ENCODE data around the gene DNAJC30. TPM values are rescaled to one million over a fixed set of nuclear protein-coding genes. Genes with fewer than 3 reads are reported as not detected.
"Not testable (repeated sequence)": the region's sequence is repeated elsewhere in the genome, so short reads cannot be mapped to it uniquely, and the experiment has no call there.

DNAJC30 gene
- total RNA-seq, 2 experiments from 2014 or later = 8.7 to 9.1 TPM

- no peaks in the 10 kb centered on the region for H3K27me3 Mint-ChIP-seq
- ChIA-PET CTCF (interaction anchor here (1.9 kb wide), 1 partner anchor 93 kb away, joined by 5 read pairs; no protein-coding TSS in a partner anchor), POLR2A (no interaction called here)
- no peak overlapping the region for H3K27ac Mint-ChIP-seq
- no peaks in the 10 kb centered on the region for H3K9me3 Mint-ChIP-seq
- H3K36me3 Mint-ChIP-seq (ENCODE audit: low read depth) = peaks cover 21% of the 10 kb centered on the region
- DNase-seq = no peak
- peaks cover 1% of the 10 kb centered on the region for H3K4me1 Mint-ChIP-seq
- no peak overlapping the region for H3K4me3 Mint-ChIP-seq
Observed at GRCh38 chr7:73699370-73700068, 16.3 kb upstream of the DNAJC30 start.

- no peaks in the 10 kb centered on the region for H3K27me3 Mint-ChIP-seq
- CTCF ChIA-PET = interaction anchor here (0.6 to 1.9 kb wide), 3 partner anchors 30 to 943 kb away, joined by 3 to 5 read pairs (median 3); no protein-coding TSS in a partner anchor
- H3K36me3 Mint-ChIP-seq (ENCODE audit: low read depth) = peaks cover 25% of the 10 kb centered on the region
- no peak overlapping the region for H3K4me3 Mint-ChIP-seq
- no peaks in the 10 kb centered on the region for H3K9me3 Mint-ChIP-seq
- H3K27ac Mint-ChIP-seq = no peak overlapping the region
- POLR2A ChIA-PET = no interaction called here
- peaks cover 1% of the 10 kb centered on the region for H3K4me1 Mint-ChIP-seq
- no peak for DNase-seq
Observed at GRCh38 chr7:73698410-73698809, 15.2 kb upstream of the DNAJC30 start.

GRCh38 chr7:73696372-73696771 is 13.1 kb upstream of the DNAJC30 start:
- no peaks in the 10 kb centered on the region for H3K9me3 Mint-ChIP-seq
- no peaks in the 10 kb centered on the region for H3K4me1 Mint-ChIP-seq
- H3K4me3 Mint-ChIP-seq = no peak overlapping the region
- peak overlapping the region; percentile 57 for H3K27ac Mint-ChIP-seq
- CTCF ChIA-PET = interaction anchor here (1.0 to 1.5 kb wide), 5 partner anchors 11 to 44 kb away, joined by 3 to 4 read pairs (median 4); partner anchors contain the start of gene ABHD11
- H3K27me3 Mint-ChIP-seq = no peaks in the 10 kb centered on the region
- POLR2A ChIA-PET = no interaction called here
- peaks cover 34% of the 10 kb centered on the region for H3K36me3 Mint-ChIP-seq (ENCODE audit: low read depth)
- DNase-seq = no peak

- no peaks in the 10 kb centered on the region for H3K9me3 Mint-ChIP-seq
- POLR2A ChIA-PET = no interaction called here
- H3K36me3 Mint-ChIP-seq (ENCODE audit: low read depth) = peaks cover 54% of the 10 kb centered on the region
- no peak for DNase-seq
- H3K27ac Mint-ChIP-seq = no peak overlapping the region
- peaks cover 25% of the 10 kb centered on the region for H3K4me1 Mint-ChIP-seq
- no peaks in the 10 kb centered on the region for H3K27me3 Mint-ChIP-seq
- CTCF ChIA-PET = interaction anchor here (0.6 to 2.0 kb wide), 4 partner anchors 10 to 44 kb away, joined by 3 to 5 read pairs (median 4); no protein-coding TSS in a partner anchor
- H3K4me3 Mint-ChIP-seq = no peak overlapping the region
Observed at GRCh38 chr7:73690646-73691045, 7.4 kb upstream of the DNAJC30 start.

- Mint-ChIP-seq H3K4me1 (peaks cover 34% of the 10 kb centered on the region), H3K9me3 (no peaks in the 10 kb centered on the region), H3K27ac (no peak overlapping the region), H3K27me3 (no peaks in the 10 kb centered on the region), H3K4me3 (no peak overlapping the region), H3K36me3 (ENCODE audit: low read depth) (peaks cover 44% of the 10 kb centered on the region)
- CTCF ChIA-PET = no interaction called here
- no peak for DNase-seq
- POLR2A ChIA-PET = no interaction called here
Observed at GRCh38 chr7:73688288-73688687, 5.0 kb upstream of the DNAJC30 start.

- H3K9me3 Mint-ChIP-seq = no peaks in the 10 kb centered on the region
- peaks cover 27% of the 10 kb centered on the region for H3K36me3 Mint-ChIP-seq (ENCODE audit: low read depth)
- H3K27me3 Mint-ChIP-seq = no peaks in the 10 kb centered on the region
- no peak overlapping the region for H3K27ac Mint-ChIP-seq
- DNase-seq = no peak
- ChIA-PET CTCF (interaction anchor here (0.6 to 1.7 kb wide), 3 partner anchors 11 to 375 kb away, joined by 4 to 6 read pairs (median 5); no protein-coding TSS in a partner anchor), POLR2A (no interaction called here)
- peaks cover 52% of the 10 kb centered on the region for H3K4me1 Mint-ChIP-seq
- H3K4me3 Mint-ChIP-seq = peak overlapping the region; percentile 96
Observed at GRCh38 chr7:73685311-73685710, 2.1 kb upstream of the DNAJC30 start.

- peaks cover 20% of the 10 kb centered on the region for H3K36me3 Mint-ChIP-seq (ENCODE audit: low read depth)
- ChIA-PET POLR2A (no interaction called here), CTCF (interaction anchor here (0.6 to 1.7 kb wide), 5 partner anchors 13 to 93 kb away, joined by 3 to 6 read pairs (median 3); no protein-coding TSS in a partner anchor)
- peak overlapping the region; percentile 96 for H3K4me3 Mint-ChIP-seq
- H3K27me3 Mint-ChIP-seq = no peaks in the 10 kb centered on the region
- H3K4me1 Mint-ChIP-seq = peaks cover 47% of the 10 kb centered on the region
- no peaks in the 10 kb centered on the region for H3K9me3 Mint-ChIP-seq
- DNase-seq = no peak
- H3K27ac Mint-ChIP-seq = peak overlapping the region; percentile 99
Observed at GRCh38 chr7:73683788-73684693, 788 bp upstream of the DNAJC30 start.

GRCh38 chr7:73682745-73683055 is 553 bp downstream of the DNAJC30 start:
- Mint-ChIP-seq H3K27ac (peak overlapping the region; percentile 99), H3K9me3 (no peaks in the 10 kb centered on the region), H3K27me3 (no peaks in the 10 kb centered on the region), H3K36me3 (ENCODE audit: low read depth) (peaks cover 24% of the 10 kb centered on the region), H3K4me1 (peaks cover 37% of the 10 kb centered on the region), H3K4me3 (peak overlapping the region; percentile 96)
- CTCF ChIA-PET = no interaction called here
- no peak for DNase-seq
- POLR2A ChIA-PET = no interaction called here

- Mint-ChIP-seq H3K36me3 (ENCODE audit: low read depth) (peaks cover 13% of the 10 kb centered on the region), H3K4me3 (peak overlapping the region; percentile 96), H3K27ac (no peak overlapping the region), H3K9me3 (no peaks in the 10 kb centered on the region), H3K27me3 (no peaks in the 10 kb centered on the region), H3K4me1 (peaks cover 28% of the 10 kb centered on the region)
- no peak for DNase-seq
- POLR2A ChIA-PET = no interaction called here
- CTCF ChIA-PET = interaction anchor here (0.6 to 1.0 kb wide), 2 partner anchors 13 to 53 kb away, joined by 3 read pairs; partner anchors contain the start of gene VPS37D
Observed at GRCh38 chr7:73681031-73681430, 2.2 kb downstream of the DNAJC30 start.

- H3K4me3 Mint-ChIP-seq = no peak overlapping the region
- ChIA-PET POLR2A (no interaction called here), CTCF (interaction anchor here (0.6 to 1.0 kb wide), 2 partner anchors 13 to 54 kb away, joined by 3 read pairs; partner anchors contain the start of gene VPS37D)
Observed at GRCh38 chr7:73680501-73680900, 2.8 kb downstream of the DNAJC30 start.

GRCh38 chr7:73679709-73680108 is 3.5 kb downstream of the DNAJC30 start:
- H3K4me3 Mint-ChIP-seq = no peak overlapping the region
- no peaks in the 10 kb centered on the region for H3K9me3 Mint-ChIP-seq

More at GRCh38 chr7:73680501-73680900, 2.8 kb downstream of the DNAJC30 start:
- peaks cover 27% of the 10 kb centered on the region for H3K4me1 Mint-ChIP-seq
- peaks cover 12% of the 10 kb centered on the region for H3K36me3 Mint-ChIP-seq (ENCODE audit: low read depth)
- H3K9me3 Mint-ChIP-seq = no peaks in the 10 kb centered on the region
- H3K27me3 Mint-ChIP-seq = no peaks in the 10 kb centered on the region
- DNase-seq = no peak
- H3K27ac Mint-ChIP-seq = no peak overlapping the region

GRCh38 chr7:73678862-73679261 is 4.4 kb downstream of the DNAJC30 start:
- Mint-ChIP-seq H3K4me1 (peaks cover 22% of the 10 kb centered on the region), H3K9me3 (no peaks in the 10 kb centered on the region), H3K27me3 (no peaks in the 10 kb centered on the region), H3K4me3 (no peak overlapping the region), H3K36me3 (ENCODE audit: low read depth) (peaks cover 12% of the 10 kb centered on the region), H3K27ac (no peak overlapping the region)
- CTCF ChIA-PET = interaction anchor here (1.1 kb wide), 1 partner anchor 22 kb away, joined by 3 read pairs; no protein-coding TSS in a partner anchor
- no peak for DNase-seq
- POLR2A ChIA-PET = no interaction called here

More at GRCh38 chr7:73679709-73680108, 3.5 kb downstream of the DNAJC30 start:
- no peaks in the 10 kb centered on the region for H3K27me3 Mint-ChIP-seq
- H3K4me1 Mint-ChIP-seq = peaks cover 24% of the 10 kb centered on the region
- CTCF ChIA-PET = no interaction called here
- POLR2A ChIA-PET = no interaction called here
- no peak for DNase-seq
- no peak overlapping the region for H3K27ac Mint-ChIP-seq
- peaks cover 12% of the 10 kb centered on the region for H3K36me3 Mint-ChIP-seq (ENCODE audit: low read depth)

- H3K9me3 Mint-ChIP-seq, H3K4me1 Mint-ChIP-seq, H3K27ac Mint-ChIP-seq, H3K4me3 Mint-ChIP-seq, DNase-seq, POLR2A ChIA-PET, H3K27me3 Mint-ChIP-seq: not testable (repeated sequence)
- CTCF ChIA-PET = interaction anchor here (0.6 to 1.9 kb wide), 4 partner anchors 8 to 203 kb away, joined by 3 to 6 read pairs (median 4); partner anchors contain the start of gene VPS37D
- H3K36me3 Mint-ChIP-seq (ENCODE audit: low read depth) = peaks cover 12% of the 10 kb centered on the region
Observed at GRCh38 chr7:73676062-73676461, 7.2 kb downstream of the DNAJC30 start.

Measured in activated CD4-positive, alpha-beta T cell treated with anti-CD3 and anti-CD28 coated beads, Interleukin-2, amount 10 ng/mL, durations not matched to agents 7 days and 5 days (primary cell).